ENCODE results near the gene TAS2R50.
"Not testable (repeated sequence)": the region's sequence is repeated elsewhere in the genome, so short reads cannot be mapped to it uniquely, and the experiment has no call there.

TAS2R50 gene, protein sequence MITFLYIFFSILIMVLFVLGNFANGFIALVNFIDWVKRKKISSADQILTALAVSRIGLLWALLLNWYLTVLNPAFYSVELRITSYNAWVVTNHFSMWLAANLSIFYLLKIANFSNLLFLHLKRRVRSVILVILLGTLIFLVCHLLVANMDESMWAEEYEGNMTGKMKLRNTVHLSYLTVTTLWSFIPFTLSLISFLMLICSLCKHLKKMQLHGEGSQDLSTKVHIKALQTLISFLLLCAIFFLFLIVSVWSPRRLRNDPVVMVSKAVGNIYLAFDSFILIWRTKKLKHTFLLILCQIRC

GRCh38 chr12:10986812-10987211 lies at the start of gene TAS2R50:
Gene TAS2R50, minus strand, starts transcription at chr12:10986912. Its CDS starts 52 bp downstream, at chr12:10986860.
- DNase-seq (ENCODE audit: low read depth in 2 of 2) = no peak

GRCh38 chr12:11033959-11034358 lies 47.2 kb upstream of the TAS2R50 start:
- not testable (repeated sequence) for DNase-seq (ENCODE audit: low read depth in 2 of 2)

- no peak for DNase-seq (ENCODE audit: low read depth in 2 of 2)
Observed at GRCh38 chr12:11031307-11031706, 44.6 kb upstream of the TAS2R50 start, which contains the start of gene TAS2R31. Gene TAS2R31, minus strand, starts transcription at chr12:11031407. Its CDS starts 72 bp downstream, at chr12:11031335.

GRCh38 chr12:11026118-11026517 lies 39.4 kb upstream of the TAS2R50 start:
- no peak for DNase-seq (ENCODE audit: low read depth in 2 of 2)

DNA sequence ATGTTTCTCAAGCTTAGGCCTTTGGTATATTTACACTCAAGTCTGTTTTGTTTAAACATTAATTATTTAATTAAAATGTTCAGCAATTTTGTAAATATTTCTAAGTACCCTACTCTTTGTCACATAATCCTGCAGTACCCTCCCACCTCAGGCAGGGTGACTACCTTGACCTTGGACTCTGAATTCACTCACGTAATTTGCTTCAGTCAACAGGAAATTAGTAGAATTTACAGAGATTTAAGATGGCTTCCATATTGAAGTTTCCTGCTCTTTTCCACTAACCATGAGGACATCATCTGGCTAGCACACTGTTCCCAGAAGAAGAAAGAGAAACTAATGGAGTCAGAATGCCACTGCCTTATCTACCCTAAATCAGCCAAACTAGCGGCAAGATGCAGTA lies 36.7 kb upstream of the TAS2R50 start:
- DNase-seq (ENCODE audit: low read depth in 2 of 2) = no peak

- DNase-seq (ENCODE audit: low read depth in 2 of 2) = no peak
Observed at GRCh38 chr12:11022520-11022919, 35.8 kb upstream of the TAS2R50 start, which contains the start of gene TAS2R19. Gene TAS2R19, minus strand, starts transcription at chr12:11022620. Its CDS starts 49 bp downstream, at chr12:11022571.

- no peak for DNase-seq (ENCODE audit: low read depth in 2 of 2)
Observed at GRCh38 chr12:11016937-11017336, 30.2 kb upstream of the TAS2R50 start.

- no peak for DNase-seq (ENCODE audit: low read depth in 2 of 2)
Observed at GRCh38 chr12:11015775-11016430, 29.2 kb upstream of the TAS2R50 start.

GRCh38 chr12:11014234-11014633 lies 27.5 kb upstream of the TAS2R50 start:
- no peak for DNase-seq (ENCODE audit: low read depth in 2 of 2)

DNA sequence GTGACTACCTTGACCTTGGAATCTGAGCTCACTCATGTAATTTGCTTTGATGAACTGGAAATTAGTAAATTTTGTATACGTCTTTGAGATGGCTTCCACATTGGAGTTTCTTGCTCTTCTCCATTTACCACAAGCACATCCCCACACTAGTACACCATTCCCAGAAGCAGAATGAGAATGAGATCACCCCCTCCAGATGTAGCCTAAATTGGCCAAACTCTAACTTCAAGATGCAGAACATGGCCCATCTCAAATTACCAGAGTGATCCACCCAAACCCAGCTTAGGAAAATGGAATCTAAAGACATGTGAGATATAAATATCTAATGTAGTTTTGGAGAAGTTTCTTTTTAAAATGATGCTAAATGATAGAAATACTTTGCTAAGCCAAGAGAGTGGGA lies 20.9 kb upstream of the TAS2R50 start:
- DNase-seq (ENCODE audit: low read depth in 2 of 2) = no peak

- no peak for DNase-seq (ENCODE audit: low read depth in 2 of 2)
Observed at GRCh38 chr12:10998204-10998603, 11.5 kb upstream of the TAS2R50 start, which contains the start of gene TAS2R20. Gene TAS2R20, minus strand, starts transcription at chr12:10998304. Its CDS starts 429 bp downstream, at chr12:10997875.

- no peak for DNase-seq (ENCODE audit: low read depth in 2 of 2)
Observed at GRCh38 chr12:10994307-10994706, 7.6 kb upstream of the TAS2R50 start.

GRCh38 chr12:10989107-10989506 lies 2.4 kb upstream of the TAS2R50 start:
- DNase-seq (ENCODE audit: low read depth in 2 of 2) = no peak

DNA sequence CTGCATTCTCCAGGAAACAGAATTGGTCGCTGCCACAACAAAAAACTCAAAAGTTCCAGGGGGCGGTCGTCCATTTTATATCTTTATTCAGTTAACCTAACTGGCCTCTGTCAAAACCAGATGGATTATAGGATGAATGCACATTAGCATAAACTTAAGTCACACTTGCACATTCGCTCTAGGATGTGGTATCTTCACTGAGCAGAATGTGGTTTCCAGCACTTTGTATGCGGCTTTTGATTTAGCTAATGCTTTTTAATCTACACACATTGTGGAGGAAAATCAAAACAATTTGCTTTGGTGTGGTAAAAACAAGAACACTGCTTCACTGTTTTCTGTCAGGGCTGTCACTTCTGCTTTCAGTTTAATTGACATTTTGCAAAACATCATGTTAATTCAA lies 4.5 kb downstream of the TAS2R50 start:
- no peak for DNase-seq (ENCODE audit: low read depth in 2 of 2)

DNA sequence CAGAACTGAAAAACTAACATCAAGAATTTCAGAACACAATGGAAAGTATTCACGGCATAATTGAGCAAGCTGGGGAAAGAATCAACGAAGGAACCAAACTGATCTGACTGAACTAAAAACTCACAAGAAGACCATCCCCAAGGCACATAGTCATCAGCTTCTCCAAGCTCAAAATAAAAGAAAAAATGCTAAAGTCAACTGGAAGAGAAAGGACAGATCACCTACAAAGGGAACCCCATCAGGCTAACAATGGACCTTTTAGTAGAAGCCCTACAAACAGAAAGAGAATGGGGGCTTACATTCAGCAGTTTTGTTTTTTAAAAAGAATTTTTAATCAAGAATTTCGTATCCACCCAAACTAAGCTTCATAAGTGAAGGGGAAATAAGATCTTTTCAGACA lies 11.7 kb downstream of the TAS2R50 start:
- no peak for DNase-seq (ENCODE audit: low read depth in 2 of 2)

DNA sequence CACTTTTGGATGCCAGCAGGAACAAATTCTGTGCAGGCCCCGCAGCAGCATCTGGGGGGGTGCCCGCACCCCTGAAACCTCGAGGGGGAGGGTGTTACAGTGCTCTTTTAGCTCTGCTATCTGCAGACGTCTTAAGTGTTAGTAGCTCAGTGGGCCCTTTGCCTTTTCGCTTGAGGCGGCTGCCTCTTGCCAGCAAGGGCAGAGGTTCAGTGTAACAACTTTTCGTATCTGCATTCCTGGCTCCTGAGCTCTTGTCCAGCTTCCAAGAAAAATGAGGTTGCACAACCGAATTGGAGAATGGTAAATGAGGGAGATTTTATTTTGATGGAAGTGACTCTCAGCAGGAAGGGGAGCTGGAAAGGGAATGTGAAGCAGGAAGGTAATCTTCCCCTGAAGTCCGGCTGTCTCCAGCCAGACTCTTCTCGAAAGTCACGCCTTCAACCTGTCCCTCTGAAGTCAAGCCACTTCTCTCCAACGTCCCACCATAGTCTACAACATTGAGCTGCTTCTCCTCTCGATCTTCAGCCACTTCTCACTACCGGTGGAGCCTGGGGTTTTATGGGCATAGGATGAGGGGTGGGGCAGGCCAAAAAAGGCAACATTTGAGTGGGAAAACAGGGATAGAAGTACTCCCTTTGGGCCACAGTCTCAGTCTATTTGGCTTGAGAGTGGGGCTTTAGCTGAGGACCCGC lies 17.8 kb downstream of the TAS2R50 start:
- no peak for DNase-seq (ENCODE audit: low read depth in 2 of 2)

- DNase-seq (ENCODE audit: low read depth in 2 of 2) = no peak
Observed at GRCh38 chr12:10967409-10967808, 19.3 kb downstream of the TAS2R50 start.

GRCh38 chr12:10966314-10966713 lies 20.4 kb downstream of the TAS2R50 start:
- DNase-seq (ENCODE audit: low read depth in 2 of 2) = no peak

- no peak for DNase-seq (ENCODE audit: low read depth in 2 of 2)
Observed at GRCh38 chr12:10965476-10965875, 21.2 kb downstream of the TAS2R50 start.

DNA sequence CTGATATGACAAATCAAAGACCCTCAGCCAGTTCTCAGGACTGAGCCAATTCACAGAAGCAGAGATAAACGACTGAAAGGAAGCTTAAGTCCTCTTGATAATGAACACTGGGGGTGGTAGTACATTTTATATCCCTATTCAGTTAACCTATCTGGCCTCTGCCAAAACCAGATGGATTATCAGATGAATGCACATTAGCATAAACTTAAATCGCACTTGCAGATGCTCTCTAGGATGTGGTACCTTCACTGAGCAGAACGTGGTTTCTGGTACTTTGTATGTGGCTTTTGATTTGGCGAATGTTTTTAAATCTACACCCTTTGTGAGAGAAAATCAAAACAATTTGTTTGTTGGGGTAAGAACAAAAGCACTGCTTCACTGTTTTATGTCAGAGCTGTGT lies 26.5 kb downstream of the TAS2R50 start:
- no peak for DNase-seq (ENCODE audit: low read depth in 2 of 2)

GRCh38 chr12:10959804-10960203 lies 26.9 kb downstream of the TAS2R50 start:
- no peak for DNase-seq (ENCODE audit: low read depth in 2 of 2)

- no peak for DNase-seq (ENCODE audit: low read depth in 2 of 2)
Observed at GRCh38 chr12:10957741-10958140, 29.0 kb downstream of the TAS2R50 start.

DNA sequence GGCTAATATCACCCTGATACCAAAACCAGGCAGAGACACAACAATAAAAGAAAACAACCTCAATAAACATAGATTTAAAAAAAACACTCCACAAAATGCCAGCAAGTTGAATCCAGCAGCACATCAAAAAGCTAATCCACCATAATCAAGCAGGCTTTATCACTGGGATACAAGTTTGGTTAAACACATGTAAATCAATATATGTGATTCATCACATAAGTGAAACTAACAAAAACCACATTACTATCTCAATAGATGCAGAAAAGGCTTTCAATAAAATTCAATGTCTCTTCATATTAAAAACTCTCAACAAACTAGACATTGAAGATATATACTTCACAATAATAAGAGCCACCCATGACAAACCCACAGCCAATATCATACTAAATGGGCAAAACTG lies 30.6 kb downstream of the TAS2R50 start:
- no peak for DNase-seq (ENCODE audit: low read depth in 2 of 2)

Data from stimulated activated CD4-positive, alpha-beta T cell treated with anti-CD3 and anti-CD28 coated beads, Interleukin-1b, Interleukin-23, amount 100 ng/mL, for 1 hour (primary cell).